ENCODE results near the gene SPTSSA. TPM values are rescaled to one million over a fixed set of nuclear protein-coding genes. Genes with fewer than 3 reads are reported as not detected.
"Not testable (repeated sequence)": the region's sequence is repeated elsewhere in the genome, so short reads cannot be mapped to it uniquely, and the experiment has no call there.

The SPTSSA gene
- total RNA-seq, 6 donors from 2014 or later, result 22.5 to 106 (median 42.1) TPM

- Histone ChIP-seq H3K9me3 (no peaks in the 10 kb centered on the region), H3K4me3 (no peak overlapping the region), H3K27me3 (no peaks in the 10 kb centered on the region), H3K36me3 (no peaks in the 10 kb centered on the region), H3K27ac (no peak overlapping the region), H3K4me1 (no peaks in the 10 kb centered on the region)
- no peak for ATAC-seq (ENCODE audit: low FRiP score in 2 of 2)
- DNase-seq, result no peak
- TF ChIP-seq POLR2A (IDR thresholded peaks at IDR 0.05) (no peak), POLR2AphosphoS5 (IDR thresholded peaks at IDR 0.05) (no peak), EP300 (IDR thresholded peaks at IDR 0.05) (no peak), CTCF (IDR thresholded peaks at IDR 0.05) (no peak)
- WGBS, 2 donors, result 49 to 51% methylated on average over 2 of the region's 2 CpGs
Measured at GRCh38 chr14:34404416-34404815, 57.6 kb downstream of the SPTSSA start.

DNA sequence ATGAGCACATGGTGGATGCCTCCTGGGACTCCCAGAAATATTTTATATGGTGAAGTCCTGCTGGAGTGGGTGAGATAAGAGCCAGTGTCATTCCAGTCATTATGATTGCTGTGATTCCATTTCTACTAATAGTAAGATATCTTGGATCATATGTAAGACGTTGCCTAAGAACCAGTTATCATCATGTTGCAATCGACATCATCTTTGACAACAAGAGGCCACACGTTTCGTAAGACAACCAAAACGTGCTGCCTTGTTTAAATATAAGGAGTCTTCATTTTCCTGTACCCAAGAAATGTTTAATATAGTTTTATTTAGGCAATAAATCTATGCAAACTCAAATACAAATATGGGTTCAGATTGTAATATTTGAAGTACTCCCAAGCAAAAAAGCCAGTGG, 58.4 kb downstream of the SPTSSA start:
- H3K4me3 ChIP-seq, result no peak overlapping the region
- DNase-seq (no peak), ATAC-seq (ENCODE audit: low FRiP score in 2 of 2) (no peak)
- no peaks in the 10 kb centered on the region for H3K4me1 ChIP-seq
- H3K9me3 ChIP-seq, result no peaks in the 10 kb centered on the region
- H3K36me3 ChIP-seq, result no peaks in the 10 kb centered on the region
- H3K27me3 ChIP-seq, result no peaks in the 10 kb centered on the region
- H3K27ac ChIP-seq, result no peak overlapping the region
- TF ChIP-seq CTCF (IDR thresholded peaks at IDR 0.05) (no peak), EP300 (IDR thresholded peaks at IDR 0.05) (no peak), POLR2AphosphoS5 (IDR thresholded peaks at IDR 0.05) (no peak), POLR2A (IDR thresholded peaks at IDR 0.05) (no peak)
- 43 to 45% methylated on average over 5 of the region's 5 CpGs for WGBS, 2 donors

- no peaks in the 10 kb centered on the region for H3K4me1 ChIP-seq
- H3K4me3 ChIP-seq, result no peak overlapping the region
- no peaks in the 10 kb centered on the region for H3K9me3 ChIP-seq
- no peak for ATAC-seq (ENCODE audit: low FRiP score in 2 of 2)
- 67 to 73% methylated on average over 3 of the region's 3 CpGs for WGBS, 2 donors
- TF ChIP-seq POLR2A (IDR thresholded peaks at IDR 0.05) (no peak), EP300 (IDR thresholded peaks at IDR 0.05) (no peak), POLR2AphosphoS5 (IDR thresholded peaks at IDR 0.05) (no peak), CTCF (IDR thresholded peaks at IDR 0.05) (no peak)
- no peaks in the 10 kb centered on the region for H3K36me3 ChIP-seq
- H3K27ac ChIP-seq, result no peak overlapping the region
- no peak for DNase-seq
- no peaks in the 10 kb centered on the region for H3K27me3 ChIP-seq
Measured at GRCh38 chr14:34398024-34398423, 64.0 kb downstream of the SPTSSA start.

DNA sequence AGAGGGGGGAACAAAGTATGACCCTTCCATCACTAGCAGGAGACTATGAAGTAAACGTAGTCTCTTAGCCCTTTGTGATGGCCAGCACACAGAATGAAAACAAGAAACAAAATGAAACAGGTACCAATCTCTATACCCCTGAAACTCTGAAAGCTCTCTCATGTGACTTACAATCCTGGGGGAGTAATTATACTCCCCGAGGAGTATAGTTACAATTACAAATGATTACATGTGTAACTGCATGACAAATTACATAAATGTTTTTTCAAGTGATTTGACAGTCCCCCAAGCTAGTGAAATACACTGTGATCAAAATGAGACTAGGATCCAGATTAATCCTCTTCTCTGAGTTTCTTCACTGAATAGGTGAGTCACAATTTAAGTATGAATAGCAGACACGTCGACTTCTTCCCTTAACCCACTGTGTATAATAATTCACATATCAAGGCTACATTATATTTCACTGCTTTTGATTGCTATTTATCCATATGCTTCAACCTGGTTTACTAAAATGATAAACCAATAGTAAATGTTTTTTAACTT, 74.0 kb downstream of the SPTSSA start:
- Histone ChIP-seq H3K4me3 (no peak overlapping the region), H3K4me1 (no peaks in the 10 kb centered on the region), H3K36me3 (no peaks in the 10 kb centered on the region), H3K9me3 (no peaks in the 10 kb centered on the region), H3K27ac (no peak overlapping the region), H3K27me3 (no peaks in the 10 kb centered on the region)
- ATAC-seq (ENCODE audit: low FRiP score in 2 of 2) (no peak), DNase-seq (no peak)
- 66 to 78% methylated on average over 4 of the region's 4 CpGs for WGBS, 2 donors
- no peak for TF ChIP-seq CTCF (IDR thresholded peaks at IDR 0.05)
- TF ChIP-seq EP300 (IDR thresholded peaks at IDR 0.05), result no peak
- no peak for TF ChIP-seq POLR2AphosphoS5 (IDR thresholded peaks at IDR 0.05)
- no peak for TF ChIP-seq POLR2A (IDR thresholded peaks at IDR 0.05)

GRCh38 chr14:34386865-34387485, 75.1 kb downstream of the SPTSSA start:
- DNase-seq (no peak), ATAC-seq (ENCODE audit: low FRiP score in 2 of 2) (no peak)
- Histone ChIP-seq H3K27ac (no peak overlapping the region), H3K4me1 (no peaks in the 10 kb centered on the region), H3K9me3 (no peaks in the 10 kb centered on the region), H3K36me3 (no peaks in the 10 kb centered on the region), H3K27me3 (no peaks in the 10 kb centered on the region), H3K4me3 (no peak overlapping the region)
- WGBS, 2 donors, result 80 to 81% methylated on average over 5 of the region's 5 CpGs
- TF ChIP-seq CTCF (IDR thresholded peaks at IDR 0.05) (no peak), POLR2AphosphoS5 (IDR thresholded peaks at IDR 0.05) (no peak), EP300 (IDR thresholded peaks at IDR 0.05) (no peak), POLR2A (IDR thresholded peaks at IDR 0.05) (no peak)

GRCh38 chr14:34385881-34386280, 76.2 kb downstream of the SPTSSA start:
- not testable (repeated sequence) for ATAC-seq (ENCODE audit: low FRiP score in 2 of 2); DNase-seq; H3K4me1 ChIP-seq; H3K27ac ChIP-seq; H3K4me3 ChIP-seq; H3K9me3 ChIP-seq; H3K27me3 ChIP-seq; H3K36me3 ChIP-seq
